Renal cortex interstitium (tissue), 11 donors: Measurements from ENCODE around the gene PIP5K1B. TPM values are rescaled to one million over a fixed set of nuclear protein-coding genes. Genes with fewer than 3 reads are reported as not detected.
A peak's percentile ranks its signal among the peaks of the same experiment; 100 is the strongest.

Experiments used
- DNase-seq, 11 donors: peaks; one replicate each; pipeline ENCODE4 v3.0.0-alpha.2; 2013; ENCODE audit warnings: low read depth in 9 of 11, low spot score in 4 of 11; ENCODE audit errors: extremely low read depth in 1 of 11
- polyA plus RNA-seq, 3 donors: library from polyadenylated mRNA; unstranded; fragments of 120-200 nt; gene quantifications; one replicate each; pipeline ENCODE4 v1.2.1, GENCODE V29; 2013; ENCODE audit not compliant: insufficient read length in 3 of 3

PIP5K1B gene
- polyA plus RNA-seq, 3 donors, result 6.3 to 8.4 (median 6.6) TPM

GRCh38 chr9:68957479-68957878 is 252.4 kb downstream of the PIP5K1B start:
- DNase-seq, result no peak

- DNase-seq, result no peak
Measured at GRCh38 chr9:68961587-68961986, 256.5 kb downstream of the PIP5K1B start.

- DNase-seq, result no peak
Measured at GRCh38 chr9:68963416-68963815, 258.4 kb downstream of the PIP5K1B start.

- DNase-seq, result no peak
Measured at GRCh38 chr9:68964102-68964541, 259.1 kb downstream of the PIP5K1B start.

- no peak for DNase-seq
Measured at GRCh38 chr9:68964765-68965164, 259.7 kb downstream of the PIP5K1B start.

GRCh38 chr9:68966496-68966944 is 261.5 kb downstream of the PIP5K1B start:
- DNase-seq, result no peak

GRCh38 chr9:68967800-68968199 is 262.8 kb downstream of the PIP5K1B start:
- no peak for DNase-seq

- DNase-seq, result no peak
Measured at GRCh38 chr9:68969538-68969937, 264.5 kb downstream of the PIP5K1B start.

GRCh38 chr9:68970151-68970550 is 265.1 kb downstream of the PIP5K1B start:
- DNase-seq, result no peak

GRCh38 chr9:68973619-68974018 is 268.6 kb downstream of the PIP5K1B start:
- DNase-seq, result no peak

- DNase-seq, result no peak
Measured at GRCh38 chr9:68974431-68974830, 269.4 kb downstream of the PIP5K1B start.

- no peak for DNase-seq
Measured at GRCh38 chr9:68974901-68975300, 269.9 kb downstream of the PIP5K1B start.

GRCh38 chr9:68975365-68976043 is 270.5 kb downstream of the PIP5K1B start:
- no peak for DNase-seq

- DNase-seq, result no peak
Measured at GRCh38 chr9:68978066-68978465, 273.0 kb downstream of the PIP5K1B start.

- DNase-seq, result no peak
Measured at GRCh38 chr9:68978501-68978900, 273.5 kb downstream of the PIP5K1B start.

- no peak for DNase-seq
Measured at GRCh38 chr9:68979538-68980314, 274.7 kb downstream of the PIP5K1B start.

GRCh38 chr9:68980341-68980914 is 275.4 kb downstream of the PIP5K1B start:
- DNase-seq, result no peak

GRCh38 chr9:68981789-68982188 is 276.7 kb downstream of the PIP5K1B start:
- DNase-seq, result peak in 8 of 11 donors; percentile 40 to 83 (median 58)

GRCh38 chr9:68983008-68983411 is 278.0 kb downstream of the PIP5K1B start:
- DNase-seq, result no peak
